ENCODE data around the gene MXD3. TPM values are rescaled to one million over a fixed set of nuclear protein-coding genes. Genes with fewer than 3 reads are reported as not detected.

MXD3 gene
- total RNA-seq, 1 donor from 2014 or later, result 0.53 TPM

GRCh38 chr5:177354711-177355110, 43.0 kb upstream of the MXD3 start:
- H3K27me3 ChIP-seq (ENCODE audit: control insufficient read depth, insufficient read depth, low read length), result no peaks in the 10 kb centered on the region
- DNase-seq (ENCODE audit: low read depth), result no peak
- no peaks in the 10 kb centered on the region for H3K36me3 ChIP-seq (ENCODE audit: control insufficient read depth, insufficient read depth, low read length)
- FAIRE-seq, result no peak
- TF ChIP-seq CTCF (IDR thresholded peaks at IDR 0.05; ENCODE audit: insufficient read depth, low read length, severe bottlenecking), result no peak
- no peak overlapping the region for H3K4me3 ChIP-seq (ENCODE audit: low read depth, low read length)

GRCh38 chr5:177354256-177354655, 42.6 kb upstream of the MXD3 start:
- no peak for TF ChIP-seq CTCF (IDR thresholded peaks at IDR 0.05; ENCODE audit: insufficient read depth, low read length, severe bottlenecking)
- Histone ChIP-seq H3K36me3 (ENCODE audit: control insufficient read depth, insufficient read depth, low read length) (no peaks in the 10 kb centered on the region), H3K4me3 (ENCODE audit: low read depth, low read length) (no peak overlapping the region), H3K27me3 (ENCODE audit: control insufficient read depth, insufficient read depth, low read length) (no peaks in the 10 kb centered on the region)
- FAIRE-seq, result no peak
- DNase-seq (ENCODE audit: low read depth), result no peak

DNA sequence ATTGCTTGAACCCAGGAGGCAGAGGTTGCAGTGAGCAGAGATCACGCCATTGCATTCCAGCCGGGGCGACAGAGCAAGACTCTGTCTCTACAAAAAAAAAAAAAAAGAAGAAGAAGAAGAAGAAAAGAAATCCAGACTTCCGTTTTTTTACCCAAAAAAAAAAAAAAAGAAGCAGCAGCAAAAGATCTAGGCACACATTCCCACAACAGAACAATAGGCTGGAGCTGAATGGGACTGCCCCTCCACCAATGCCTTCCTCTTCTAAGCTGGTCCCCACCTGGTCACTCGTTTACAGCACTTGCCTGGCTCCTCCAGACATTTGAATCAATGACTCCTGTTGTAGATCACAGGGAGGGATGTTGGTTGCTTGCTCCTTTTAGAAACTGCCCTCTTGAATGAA, 41.4 kb upstream of the MXD3 start:
- H3K36me3 ChIP-seq (ENCODE audit: control insufficient read depth, insufficient read depth, low read length), result peaks cover 1% of the 10 kb centered on the region
- TF ChIP-seq CTCF (IDR thresholded peaks at IDR 0.05; ENCODE audit: insufficient read depth, low read length, severe bottlenecking), result no peak
- H3K4me3 ChIP-seq (ENCODE audit: low read depth, low read length), result no peak overlapping the region
- DNase-seq (ENCODE audit: low read depth), result no peak
- no peaks in the 10 kb centered on the region for H3K27me3 ChIP-seq (ENCODE audit: control insufficient read depth, insufficient read depth, low read length)
- no peak for FAIRE-seq

- H3K4me3 ChIP-seq (ENCODE audit: low read depth, low read length), result peak within 1 kb of the TSS; percentile 85
- DNase-seq (ENCODE audit: low read depth) (peak; percentile 88), FAIRE-seq (no peak)
- TF ChIP-seq CTCF (IDR thresholded peaks at IDR 0.05; ENCODE audit: insufficient read depth, low read length, severe bottlenecking), result no peak
- H3K27me3 ChIP-seq (ENCODE audit: control insufficient read depth, insufficient read depth, low read length), result no peaks in the 10 kb centered on the region
- peaks cover 7% of the 10 kb centered on the region for H3K36me3 ChIP-seq (ENCODE audit: control insufficient read depth, insufficient read depth, low read length)
These were observed 40.0 kb upstream of the MXD3 start, which contains the start of gene LMAN2 for GRCh38 chr5:177351392-177352329. TSS of gene LMAN2 (minus strand) at chr5:177351668. CDS start at chr5:177351647, 21 bp downstream.

DNA sequence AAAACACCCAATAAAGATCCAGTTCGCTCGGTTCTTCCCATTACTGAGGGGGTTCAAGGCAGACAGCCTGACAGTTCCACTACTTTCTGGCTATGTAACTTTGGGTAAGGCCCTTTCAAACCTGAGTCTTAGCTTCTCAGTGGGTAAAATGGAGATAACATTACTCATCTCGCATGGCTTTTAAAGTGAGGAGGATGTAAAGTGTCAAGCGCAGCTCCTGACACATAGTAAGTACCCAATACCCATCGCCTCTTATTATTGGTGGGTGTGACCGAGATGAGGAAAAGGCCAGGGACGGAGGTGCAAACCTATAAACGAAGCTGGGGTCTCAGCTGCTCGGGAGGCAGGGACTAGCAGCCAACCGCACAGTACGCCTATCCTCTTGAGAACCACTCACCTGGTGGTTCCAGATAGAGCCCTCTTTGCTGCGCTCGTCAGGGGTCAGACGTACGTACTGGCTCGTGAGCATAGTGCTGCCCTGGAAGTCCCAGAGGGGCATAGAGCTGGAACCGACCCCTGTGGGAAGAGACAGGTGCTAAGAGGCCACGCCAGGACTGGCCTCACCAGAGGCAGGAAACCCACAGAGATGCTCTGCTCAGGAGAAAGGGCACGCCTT, 39.2 kb upstream of the MXD3 start:
- TF ChIP-seq CTCF (IDR thresholded peaks at IDR 0.05; ENCODE audit: insufficient read depth, low read length, severe bottlenecking), result no peak
- Histone ChIP-seq H3K27me3 (ENCODE audit: control insufficient read depth, insufficient read depth, low read length) (no peaks in the 10 kb centered on the region), H3K4me3 (ENCODE audit: low read depth, low read length) (peak overlapping the region; percentile 85), H3K36me3 (ENCODE audit: control insufficient read depth, insufficient read depth, low read length) (peaks cover 8% of the 10 kb centered on the region)
- no peak for DNase-seq (ENCODE audit: low read depth)
- no peak for FAIRE-seq
